ENCODE results near the gene C2CD2L. TPM values are rescaled to one million over a fixed set of nuclear protein-coding genes. Genes with fewer than 3 reads are reported as not detected.

The C2CD2L gene
- total RNA-seq, 1 donor from 2014 or later, result 11.8 TPM

GRCh38 chr11:119091966-119092879 is 14.9 kb upstream of the C2CD2L start:
- no peak for DNase-seq (ENCODE audit: low read depth)
- no peak for TF ChIP-seq CTCF (IDR thresholded peaks at IDR 0.05; ENCODE audit: insufficient read depth, low read length, poor library complexity, severe bottlenecking)
- H3K4me3 ChIP-seq (ENCODE audit: low read depth, low read length), result peak overlapping the region; percentile 89
- H3K27me3 ChIP-seq (ENCODE audit: control insufficient read depth, insufficient read depth, low read length), result no peaks in the 10 kb centered on the region
- no peaks in the 10 kb centered on the region for H3K36me3 ChIP-seq (ENCODE audit: control insufficient read depth, insufficient read depth, low read length)

- no peaks in the 10 kb centered on the region for H3K27me3 ChIP-seq (ENCODE audit: control insufficient read depth, insufficient read depth, low read length)
- DNase-seq (ENCODE audit: low read depth), result no peak
- peak overlapping the region; percentile 89 for H3K4me3 ChIP-seq (ENCODE audit: low read depth, low read length)
- peaks cover 2% of the 10 kb centered on the region for H3K36me3 ChIP-seq (ENCODE audit: control insufficient read depth, insufficient read depth, low read length)
- no peak for TF ChIP-seq CTCF (IDR thresholded peaks at IDR 0.05; ENCODE audit: insufficient read depth, low read length, poor library complexity, severe bottlenecking)
These were observed 14.0 kb upstream of the C2CD2L start for GRCh38 chr11:119092880-119093842.

- no peaks in the 10 kb centered on the region for H3K27me3 ChIP-seq (ENCODE audit: control insufficient read depth, insufficient read depth, low read length)
- peak overlapping the region; percentile 89 for H3K4me3 ChIP-seq (ENCODE audit: low read depth, low read length)
- DNase-seq (ENCODE audit: low read depth), result no peak
- H3K36me3 ChIP-seq (ENCODE audit: control insufficient read depth, insufficient read depth, low read length), result peaks cover 2% of the 10 kb centered on the region
- no peak for TF ChIP-seq CTCF (IDR thresholded peaks at IDR 0.05; ENCODE audit: insufficient read depth, low read length, poor library complexity, severe bottlenecking)
These were observed 13.0 kb upstream of the C2CD2L start for GRCh38 chr11:119093942-119094815.

GRCh38 chr11:119094816-119095065 is 12.4 kb upstream of the C2CD2L start:
- peaks cover 2% of the 10 kb centered on the region for H3K36me3 ChIP-seq (ENCODE audit: control insufficient read depth, insufficient read depth, low read length)
- peak; percentile 81 for TF ChIP-seq CTCF (IDR thresholded peaks at IDR 0.05; ENCODE audit: insufficient read depth, low read length, poor library complexity, severe bottlenecking)
- H3K4me3 ChIP-seq (ENCODE audit: low read depth, low read length), result peak overlapping the region; percentile 89
- no peaks in the 10 kb centered on the region for H3K27me3 ChIP-seq (ENCODE audit: control insufficient read depth, insufficient read depth, low read length)
- no peak for DNase-seq (ENCODE audit: low read depth)

GRCh38 chr11:119095066-119095880 is 11.9 kb upstream of the C2CD2L start:
- peak; percentile 97 for DNase-seq (ENCODE audit: low read depth)
- H3K4me3 ChIP-seq (ENCODE audit: low read depth, low read length), result peak overlapping the region; percentile 89
- TF ChIP-seq CTCF (IDR thresholded peaks at IDR 0.05; ENCODE audit: insufficient read depth, low read length, poor library complexity, severe bottlenecking), result no peak
- H3K36me3 ChIP-seq (ENCODE audit: control insufficient read depth, insufficient read depth, low read length), result peaks cover 2% of the 10 kb centered on the region
- H3K27me3 ChIP-seq (ENCODE audit: control insufficient read depth, insufficient read depth, low read length), result no peaks in the 10 kb centered on the region
